IMR-90 (cell line): ENCODE results near the gene RHBDD1. TPM values are rescaled to one million over a fixed set of nuclear protein-coding genes. Genes with fewer than 3 reads are reported as not detected.
A peak's percentile ranks its signal among the peaks of the same experiment; 100 is the strongest.

Experiments used
- ATAC-seq: fragments of 200-7000 bp; cut with Tn5 transposase; 2 replicates; pipeline ENCODE4 v1.9.1; 2020; ENCODE audit warnings: low read depth, mild to moderate bottlenecking, moderate library complexity
- BruUV-seq: library from RNA; stranded (reverse); fragments of 400-500 nt; replicated peaks from 2 replicates; lab custom pipeline; 2021; lab: Mats Ljungman, UMichigan
- CTCF ChIA-PET: fragments of 300-600 bp; formaldehyde crosslinking; extraction: SDS; loops from one replicate; lab custom pipeline; 2021; ENCODE audit warnings: antibody characterized with exemption; lab: Yijun Ruan, JAX
- POLR2A ChIA-PET: fragments of 300-600 bp; sonication (Branson Sonifier 250); formaldehyde crosslinking; loops from one replicate; lab custom pipeline; 2022; ENCODE audit warnings: antibody characterized with exemption; ENCODE audit not compliant: unreplicated experiment; lab: Charles Lee
- DNase-seq: peaks from one replicate; pipeline ENCODE4 v3.0.0; 2013
- H2AFZ ChIP-seq: replicated peaks from 2 replicates; pipeline ENCODE3; 2013; ENCODE audit warnings: low read length, mild to moderate bottlenecking; ENCODE audit not compliant: poor library complexity
- H2AK5ac ChIP-seq: 2 replicates; pipeline ENCODE4 v1.6.1; 2013; ENCODE audit warnings: low read depth, low read length, inconsistent platforms
- H2AK9ac ChIP-seq: replicated peaks from 2 replicates; pipeline ENCODE3; 2013; ENCODE audit warnings: mild to moderate bottlenecking, low read depth, low read length, moderate library complexity; ENCODE audit not compliant: poor library complexity
- H2BK120ac ChIP-seq: 2 replicates; pipeline ENCODE4 v1.6.1; 2013; ENCODE audit warnings: low read depth, low read length, inconsistent platforms
- H2BK15ac ChIP-seq: 3 replicates; pipeline ENCODE4 v1.6.1; 2013; ENCODE audit warnings: low read depth, low read length, inconsistent platforms
- H2BK20ac ChIP-seq: 2 replicates; pipeline ENCODE4 v1.6.1; 2013; ENCODE audit warnings: low read depth, mild to moderate bottlenecking, inconsistent platforms, low read length, moderate library complexity
- H2BK5ac ChIP-seq: 2 replicates; pipeline ENCODE4 v1.6.1; 2013; ENCODE audit warnings: mild to moderate bottlenecking, low read depth, low read length, inconsistent platforms; ENCODE audit not compliant: poor library complexity, severe bottlenecking
- H3K14ac ChIP-seq: replicated peaks from 2 replicates; pipeline ENCODE4 v1.6.1; 2013; ENCODE audit warnings: low read depth, low read length, inconsistent platforms
- H3K18ac ChIP-seq: 2 replicates; pipeline ENCODE4 v1.6.1; 2013; ENCODE audit warnings: low read depth, low read length, control low read depth
- H3K23ac ChIP-seq: 2 replicates; pipeline ENCODE4 v1.6.1; 2013; ENCODE audit warnings: low read depth, low read length, inconsistent platforms
- H3K27ac ChIP-seq: 2 replicates; pipeline ENCODE4 v1.5.1; 2013; ENCODE audit warnings: mild to moderate bottlenecking, control low read depth, low read length; ENCODE audit not compliant: insufficient read depth
- H3K27me3 ChIP-seq: 2 replicates; pipeline ENCODE4 v1.6.1; 2013; ENCODE audit warnings: low read length; ENCODE audit not compliant: control insufficient read depth, insufficient read depth
- H3K36me3 ChIP-seq: 2 replicates; pipeline ENCODE4 v1.6.1; 2013; ENCODE audit warnings: low read length, mixed read lengths; ENCODE audit not compliant: control insufficient read depth, insufficient read depth
- H3K4ac ChIP-seq: 2 replicates; pipeline ENCODE4 v1.6.1; 2013; ENCODE audit warnings: low read depth, low read length, inconsistent platforms
- H3K4me1 ChIP-seq: 2 replicates; pipeline ENCODE4 v1.6.1; 2013; ENCODE audit warnings: low read length, mixed read lengths; ENCODE audit not compliant: control insufficient read depth, insufficient read depth
- H3K4me2 ChIP-seq: 2 replicates; pipeline ENCODE4 v1.6.1; 2013; ENCODE audit warnings: low read depth, mild to moderate bottlenecking, control low read depth, low read length, moderate library complexity
- H3K4me3 ChIP-seq: 2 replicates; pipeline ENCODE4 v1.5.1; 2013; ENCODE audit warnings: low read depth, mild to moderate bottlenecking, control low read depth, low read length, moderate library complexity; ENCODE audit not compliant: insufficient read depth
- H3K56ac ChIP-seq: 2 replicates; pipeline ENCODE4 v1.6.1; 2013; ENCODE audit warnings: low read length, inconsistent platforms; ENCODE audit not compliant: insufficient read depth; ENCODE audit errors: extremely low read depth
- H3K79me1 ChIP-seq, 2 experiments: 2 replicates each; pipeline ENCODE4 v1.6.1; 2013; ENCODE audit warnings: low read length in 2 of 2, inconsistent platforms in 1 of 2, low read depth in 1 of 2
- H3K9ac ChIP-seq: 2 replicates; pipeline ENCODE4 v1.6.1; 2013; ENCODE audit warnings: low read depth, low read length, control low read depth
- H3K9me1 ChIP-seq: 2 replicates; pipeline ENCODE4 v1.6.1; 2013; ENCODE audit warnings: low read length, inconsistent platforms; ENCODE audit not compliant: insufficient read depth
- H3K9me3 ChIP-seq: 2 replicates; pipeline ENCODE4 v1.6.1; 2013; ENCODE audit warnings: low read length; ENCODE audit not compliant: control insufficient read depth, insufficient read depth
- H4K20me1 ChIP-seq: 2 replicates; pipeline ENCODE4 v1.6.1; 2013; ENCODE audit warnings: low read length, inconsistent platforms; ENCODE audit not compliant: insufficient read depth
- H4K5ac ChIP-seq: 2 replicates; pipeline ENCODE4 v1.6.1; 2013; ENCODE audit warnings: mild to moderate bottlenecking, low read depth, low read length, control low read depth
- H4K8ac ChIP-seq, 2 experiments: 2 replicates each; pipeline ENCODE4 v1.6.1; 2013; ENCODE audit warnings: low read depth in 2 of 2, low read length in 2 of 2, control low read depth in 1 of 2, inconsistent platforms in 1 of 2
- H4K91ac ChIP-seq: 2 replicates; pipeline ENCODE4 v1.6.1; 2013; ENCODE audit warnings: low read depth, low read length, inconsistent platforms; ENCODE audit not compliant: insufficient read depth
- CEBPB ChIP-seq: IDR thresholded peaks from 2 replicates; pipeline ENCODE4 v1.6.1; 2012; ENCODE audit warnings: low read depth, low read length, improper control_type of control experiment
- MAFK ChIP-seq: IDR thresholded peaks from 2 replicates; pipeline ENCODE4 v1.6.1; 2012; ENCODE audit warnings: low read depth, low read length, improper control_type of control experiment
- NFE2L2 ChIP-seq: fragments of 150-350 bp; IDR thresholded peaks from 2 replicates; pipeline ENCODE4 v1.6.1; 2016; ENCODE audit warnings: low read depth, mild to moderate bottlenecking, low read length
- POLR2A ChIP-seq: IDR thresholded peaks from 2 replicates; pipeline ENCODE4 v1.6.1; 2012; ENCODE audit warnings: mild to moderate bottlenecking, low read depth, low read length
- RAD21 ChIP-seq: IDR thresholded peaks from 2 replicates; pipeline ENCODE4 v1.6.1; 2012; ENCODE audit warnings: low read length, improper control_type of control experiment
- RFX5 ChIP-seq: IDR thresholded peaks from 2 replicates; pipeline ENCODE4 v1.8.0; 2012; ENCODE audit warnings: low read depth, mild to moderate bottlenecking, low read length, moderate library complexity
- SMC3 ChIP-seq: fragments of 150-350 bp; IDR thresholded peaks from 2 replicates; pipeline ENCODE4 v1.6.1; 2016; ENCODE audit warnings: low read depth, mild to moderate bottlenecking, antibody characterized with exemption, low read length, moderate library complexity
- WGBS, 2 experiments: methylation state at CpG; one replicate each; pipeline versions ENCODE4 v1.1.5 to v1.1.7; 2013; ENCODE audit warnings: missing lambda C conversion rate in 2 of 2; ENCODE audit not compliant: insufficient read length in 1 of 2; ENCODE audit errors: extremely low coverage in 2 of 2; 5-methylcytosine and 5-hydroxymethylcytosine counted together
- dilution Hi-C: fragments of 300-500 bp; cut with HindIII; formaldehyde crosslinking; loops from one replicate; pipeline ENCODE4 v1.14.3; 2018; ENCODE audit warnings: low sequenced_read_pairs; ENCODE audit not compliant: unreplicated experiment
- in situ Hi-C: fragments of 300-500 bp; cut with MboI; formaldehyde crosslinking; loops from 3 replicates; pipeline ENCODE4 v1.14.3; 2019; ENCODE audit warnings: low sequenced_read_pairs, inconsistent platforms, mixed read lengths
- intact Hi-C: fragments of 100-400 bp; cut with micrococcal nuclease; formaldehyde crosslinking; loops from 2 replicates; pipeline ENCODE4 v1.10.0; 2022
- polyA plus RNA-seq, 3 experiments: library from polyadenylated mRNA; depleted of rRNA; stranded (reverse); fragments of >200 nt; gene quantifications; 2 replicates each; pipeline ENCODE4 v1.2.3, GENCODE V29; 2012; ENCODE audit warnings: low replicate concordance in 1 of 3
- total RNA-seq: library from RNA; depleted of rRNA; stranded (reverse); fragments of >200 nt; gene quantifications from 2 replicates; pipeline ENCODE4 v1.2.3, GENCODE V29; 2012
- TF ChIP-seq, protein P1 (sequence below): conservative IDR thresholded peaks from 2 replicates; pipeline ENCODE4 v1.5.1; 2012; ENCODE audit warnings: mild to moderate bottlenecking, low read depth, low read length, improper control_type of control experiment

The RHBDD1 gene
- total and polyA plus RNA-seq, 2 of the 4 experiments (the other 2 are of a cell fraction), result 9.7 to 14.0 TPM

DNA sequence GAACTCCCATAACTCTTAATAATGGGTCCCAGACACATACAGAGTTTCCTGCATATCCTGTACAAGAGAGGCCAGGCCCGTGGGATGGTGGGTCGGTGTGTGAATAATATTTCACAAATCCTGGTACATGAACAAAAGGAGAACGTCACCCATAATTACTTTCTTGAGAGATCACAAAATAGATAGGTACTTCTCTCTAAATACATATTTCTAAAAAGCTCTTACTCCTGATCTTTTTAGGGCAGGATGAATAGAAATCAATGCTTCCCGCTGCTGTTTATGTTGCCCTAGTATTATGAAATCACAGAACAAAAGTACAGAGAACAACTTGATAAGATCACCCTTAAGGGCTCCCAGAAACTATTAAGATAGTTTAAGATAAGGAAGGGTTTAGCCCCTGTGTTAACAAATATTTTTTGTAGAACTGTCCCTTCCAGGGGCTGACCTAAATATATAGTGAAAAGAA is 41.6 kb upstream of the RHBDD1 start:
- WGBS, 2 experiments, result no CpG with 5 or more reads among the region's 4 CpGs
- peak; percentile 29 for DNase-seq
- Histone ChIP-seq H2BK20ac (peak overlapping the region; percentile 38; the same call in 1 of the 2 replicates), H3K79me1 (peaks cover 0 to 13% of the 10 kb centered on the region in 2 experiments; a peak in 2 of 4 replicates), H2BK15ac (no peak overlapping the region), H4K5ac (peak overlapping the region; percentile 78), H3K23ac (peak overlapping the region; percentile 99; the same call in 1 of the 2 replicates), H3K4me3 (peak overlapping the region; percentile 78), H3K14ac (peak overlapping the region; percentile 82), H3K4ac (peak overlapping the region; percentile 89), H3K4me1 (peaks cover 8% of the 10 kb centered on the region), H3K27ac (peak overlapping the region; percentile 97), H3K56ac (peak overlapping the region; percentile 91), H3K18ac (peak overlapping the region; percentile 95), H2AK5ac (peak overlapping the region; percentile 72), H3K9me1 (peaks cover 10% of the 10 kb centered on the region; the same call in 1 of the 2 replicates), H3K27me3 (no peaks in the 10 kb centered on the region), H4K91ac (peak overlapping the region; percentile 91), H2AK9ac (no peak overlapping the region), H3K9me3 (no peaks in the 10 kb centered on the region), H4K20me1 (peaks cover 37% of the 10 kb centered on the region), H3K9ac (peak overlapping the region; percentile 92), H2BK120ac (peak overlapping the region; percentile 86), H2BK5ac (peak overlapping the region; percentile 99), H2AFZ (no peak overlapping the region), H3K4me2 (peak overlapping the region; percentile 85), H4K8ac (peak overlapping the region; percentile 70 to 82), H3K36me3 (peaks cover 64% of the 10 kb centered on the region)
- TSS peak; percentile 11 for BruUV-seq
- ChIA-PET CTCF (interaction anchor here (0.9 kb wide), 1 partner anchor 677 kb away, joined by 3 read pairs; no protein-coding TSS in a partner anchor), POLR2A (interaction anchor here (0.6 kb wide), 1 partner anchor 581 kb away, joined by 3 read pairs; no protein-coding TSS in a partner anchor)
- TF ChIP-seq MAFK (no peak), POLR2A (no peak), CEBPB (peak; percentile 32; the same call in 1 of the 2 replicates), RFX5 (no peak), NFE2L2 (no peak), SMC3 (no peak), RAD21 (no peak)
- TF ChIP-seq, protein P1, sequence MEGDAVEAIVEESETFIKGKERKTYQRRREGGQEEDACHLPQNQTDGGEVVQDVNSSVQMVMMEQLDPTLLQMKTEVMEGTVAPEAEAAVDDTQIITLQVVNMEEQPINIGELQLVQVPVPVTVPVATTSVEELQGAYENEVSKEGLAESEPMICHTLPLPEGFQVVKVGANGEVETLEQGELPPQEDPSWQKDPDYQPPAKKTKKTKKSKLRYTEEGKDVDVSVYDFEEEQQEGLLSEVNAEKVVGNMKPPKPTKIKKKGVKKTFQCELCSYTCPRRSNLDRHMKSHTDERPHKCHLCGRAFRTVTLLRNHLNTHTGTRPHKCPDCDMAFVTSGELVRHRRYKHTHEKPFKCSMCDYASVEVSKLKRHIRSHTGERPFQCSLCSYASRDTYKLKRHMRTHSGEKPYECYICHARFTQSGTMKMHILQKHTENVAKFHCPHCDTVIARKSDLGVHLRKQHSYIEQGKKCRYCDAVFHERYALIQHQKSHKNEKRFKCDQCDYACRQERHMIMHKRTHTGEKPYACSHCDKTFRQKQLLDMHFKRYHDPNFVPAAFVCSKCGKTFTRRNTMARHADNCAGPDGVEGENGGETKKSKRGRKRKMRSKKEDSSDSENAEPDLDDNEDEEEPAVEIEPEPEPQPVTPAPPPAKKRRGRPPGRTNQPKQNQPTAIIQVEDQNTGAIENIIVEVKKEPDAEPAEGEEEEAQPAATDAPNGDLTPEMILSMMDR, result no peak
- in situ Hi-C loops (loop anchor here (5.0 to 25.0 kb wide), 3 partner anchors 139 to 1682 kb away; no protein-coding TSS in a partner anchor), dilution Hi-C loops (no loop called here), intact Hi-C loops (loop anchor here (2.0 to 10.0 kb wide), 7 partner anchors 37 to 905 kb away; no protein-coding TSS in a partner anchor)
- ATAC-seq, result no peak
